Osteocyte (in vitro differentiated cells): Measurements from ENCODE around the gene SLC5A1. TPM values are rescaled to one million over a fixed set of nuclear protein-coding genes. Genes with fewer than 3 reads are reported as not detected.
"Not testable (repeated sequence)": the region's sequence is repeated elsewhere in the genome, so short reads cannot be mapped to it uniquely, and the experiment has no call there.

ENCODE experiments used
- DNase-seq: peaks from one replicate; pipeline ENCODE4 v3.0.0; 2021; ENCODE audit warnings: mixed read lengths; ENCODE audit not compliant: unreplicated experiment; ENCODE audit errors: extremely low spot score
- H3K27ac Mint-ChIP-seq: one replicate; pipeline ENCODE4 v1.8.0; 2021; ENCODE audit warnings: mild to moderate bottlenecking, mixed read lengths; ENCODE audit not compliant: unreplicated experiment
- H3K27me3 Mint-ChIP-seq: one replicate; pipeline ENCODE4 v1.8.0; 2021; ENCODE audit warnings: mixed read lengths; ENCODE audit not compliant: unreplicated experiment
- H3K36me3 Mint-ChIP-seq: one replicate; pipeline ENCODE4 v1.8.0; 2021; ENCODE audit warnings: mixed read lengths; ENCODE audit not compliant: unreplicated experiment
- H3K4me1 Mint-ChIP-seq: one replicate; pipeline ENCODE4 v1.8.0; 2021; ENCODE audit warnings: mixed read lengths; ENCODE audit not compliant: unreplicated experiment
- H3K4me3 Mint-ChIP-seq: one replicate; pipeline ENCODE4 v1.8.0; 2021; ENCODE audit warnings: mild to moderate bottlenecking, moderate library complexity, mixed read lengths; ENCODE audit not compliant: unreplicated experiment
- H3K9me3 Mint-ChIP-seq: one replicate; pipeline ENCODE4 v1.8.0; 2021; ENCODE audit warnings: mixed read lengths; ENCODE audit not compliant: unreplicated experiment
- CTCF ChIP-seq: fragments of 200-600 bp; sonication (generic); IDR thresholded peaks from 2 replicates; pipeline ENCODE4 v1.5.0; 2021; ENCODE audit warnings: antibody characterized with exemption, mild to moderate bottlenecking, moderate library complexity
- total RNA-seq: library from RNA; stranded (reverse); gene quantifications from 2 replicates; pipeline ENCODE4 v1.2.1, GENCODE V29; 2021

Gene SLC5A1
- total RNA-seq, 1 donor from 2014 or later, result not detected

GRCh38 chr22:32142600-32142999, 99.5 kb downstream of the SLC5A1 start:
- no peak for TF ChIP-seq CTCF
- Mint-ChIP-seq H3K4me1 (no peaks in the 10 kb centered on the region), H3K27ac (no peak overlapping the region), H3K9me3 (peaks cover 3% of the 10 kb centered on the region), H3K4me3 (no peak overlapping the region), H3K36me3 (no peaks in the 10 kb centered on the region), H3K27me3 (peaks cover 15% of the 10 kb centered on the region)
- DNase-seq, result no peak

- peaks cover 4% of the 10 kb centered on the region for H3K27me3 Mint-ChIP-seq
- no peak for TF ChIP-seq CTCF
- H3K27ac Mint-ChIP-seq, result no peak overlapping the region
- H3K4me3 Mint-ChIP-seq, result no peak overlapping the region
- no peaks in the 10 kb centered on the region for H3K4me1 Mint-ChIP-seq
- H3K9me3 Mint-ChIP-seq, result peaks cover 3% of the 10 kb centered on the region
- peak; percentile 10 for DNase-seq
- no peaks in the 10 kb centered on the region for H3K36me3 Mint-ChIP-seq
Measured at GRCh38 chr22:32144496-32145274, 101.6 kb downstream of the SLC5A1 start.

- peak; percentile 40 for DNase-seq
- H3K27me3 Mint-ChIP-seq, H3K9me3 Mint-ChIP-seq, H3K36me3 Mint-ChIP-seq, H3K4me1 Mint-ChIP-seq, H3K27ac Mint-ChIP-seq, H3K4me3 Mint-ChIP-seq: not testable (repeated sequence)
Measured at GRCh38 chr22:32147128-32147527, 104.1 kb downstream of the SLC5A1 start.

- H3K27me3 Mint-ChIP-seq, H3K36me3 Mint-ChIP-seq, H3K4me3 Mint-ChIP-seq, H3K4me1 Mint-ChIP-seq, H3K27ac Mint-ChIP-seq, H3K9me3 Mint-ChIP-seq: not testable (repeated sequence)
- peak; percentile 23 for DNase-seq
Measured at GRCh38 chr22:32148372-32148771, 105.3 kb downstream of the SLC5A1 start.

- not testable (repeated sequence) for H3K9me3 Mint-ChIP-seq, H3K4me3 Mint-ChIP-seq, H3K27ac Mint-ChIP-seq, DNase-seq, H3K4me1 Mint-ChIP-seq, H3K27me3 Mint-ChIP-seq, H3K36me3 Mint-ChIP-seq
Measured at GRCh38 chr22:32150647-32151046, 107.6 kb downstream of the SLC5A1 start.

GRCh38 chr22:32151641-32152040, 108.6 kb downstream of the SLC5A1 start:
- not testable (repeated sequence) for H3K4me3 Mint-ChIP-seq, H3K27me3 Mint-ChIP-seq, H3K9me3 Mint-ChIP-seq, DNase-seq, H3K27ac Mint-ChIP-seq, H3K36me3 Mint-ChIP-seq, H3K4me1 Mint-ChIP-seq

- peak; percentile 36 for DNase-seq
- H3K9me3 Mint-ChIP-seq, H3K4me3 Mint-ChIP-seq, H3K36me3 Mint-ChIP-seq, H3K27me3 Mint-ChIP-seq, H3K4me1 Mint-ChIP-seq, H3K27ac Mint-ChIP-seq: not testable (repeated sequence)
Measured at GRCh38 chr22:32154727-32155126, 111.7 kb downstream of the SLC5A1 start.

- DNase-seq, result peak; percentile 62
- not testable (repeated sequence) for H3K4me3 Mint-ChIP-seq, H3K27ac Mint-ChIP-seq, H3K9me3 Mint-ChIP-seq, H3K4me1 Mint-ChIP-seq, H3K36me3 Mint-ChIP-seq, H3K27me3 Mint-ChIP-seq
Measured at GRCh38 chr22:32157632-32158031, 114.6 kb downstream of the SLC5A1 start.
